ENCODE data around the gene CORO2A. TPM values are rescaled to one million over a fixed set of nuclear protein-coding genes. Genes with fewer than 3 reads are reported as not detected.

CORO2A gene
- total and polyA plus RNA-seq, 2 of the 4 experiments (the other 2 are of a cell fraction): 1.9 to 2.2 TPM

DNA sequence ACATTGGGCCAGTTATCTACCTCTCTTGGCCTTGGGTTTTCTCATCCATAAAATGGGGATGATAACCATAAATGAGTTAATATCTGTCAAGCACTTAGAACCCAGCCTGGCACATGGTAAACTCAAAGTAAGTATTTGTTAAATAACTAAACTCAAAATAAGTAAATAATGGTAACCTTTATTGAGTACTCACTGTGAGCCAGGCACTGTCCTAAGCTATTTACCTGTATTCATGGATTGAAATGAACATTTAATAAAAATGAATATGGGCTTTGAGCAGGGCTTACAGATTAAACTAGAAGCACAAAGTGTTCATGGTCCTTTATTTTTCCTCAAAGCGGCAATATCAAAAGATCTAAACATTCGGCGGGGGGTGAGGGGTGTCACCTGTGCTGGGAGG is 16.7 kb downstream of the CORO2A start:
- no peak for ATAC-seq (ENCODE audit: low read depth)
- Histone ChIP-seq H3K14ac (replicated peaks; ENCODE audit: low read depth, low read length) (no peak overlapping the region), H3K9me3 (ENCODE audit: control insufficient read depth, insufficient read depth, low read length) (no peaks in the 10 kb centered on the region), H2BK5ac (ENCODE audit: low read depth, low read length, poor library complexity, severe bottlenecking) (no peak overlapping the region), H3K4ac (ENCODE audit: low read depth, low read length) (no peak overlapping the region), H3K4me2 (ENCODE audit: low read depth, low read length) (no peak overlapping the region), H3K4me1 (ENCODE audit: control insufficient read depth, insufficient read depth, low read length) (peaks cover 4% of the 10 kb centered on the region; the same call in 1 of the 2 replicates), H3K79me1 (ENCODE audit: low read depth in 1 of 2, low read length in 2 of 2) (no peaks in the 10 kb centered on the region), H3K4me3 (ENCODE audit: insufficient read depth, low read depth, low read length) (no peak overlapping the region), H4K20me1 (ENCODE audit: insufficient read depth, low read length) (no peaks in the 10 kb centered on the region), H3K9me1 (ENCODE audit: insufficient read depth, low read length) (0 out of 2 replicates have a peak, but pooled peaks cover 5% of the 10 kb centered on the region), H2BK120ac (ENCODE audit: low read depth, low read length) (no peak overlapping the region), H2BK20ac (ENCODE audit: low read depth, low read length) (no peak overlapping the region), H4K91ac (ENCODE audit: insufficient read depth, low read depth, low read length) (no peak overlapping the region), H3K18ac (ENCODE audit: low read depth, low read length) (no peak overlapping the region), H2AFZ (replicated peaks; ENCODE audit: low read length, poor library complexity) (no peak overlapping the region), H4K8ac (ENCODE audit: low read depth in 2 of 2, low read length in 2 of 2) (no peak overlapping the region), H3K27me3 (ENCODE audit: control insufficient read depth, insufficient read depth, low read length) (peaks cover 4% of the 10 kb centered on the region), H3K36me3 (ENCODE audit: control insufficient read depth, insufficient read depth, low read length) (no peaks in the 10 kb centered on the region), H4K5ac (ENCODE audit: low read depth, low read length) (no peak overlapping the region), H2AK5ac (ENCODE audit: low read depth, low read length) (no peak overlapping the region), H3K56ac (ENCODE audit: extremely low read depth, insufficient read depth, low read length) (no peak overlapping the region), H3K23ac (ENCODE audit: low read depth, low read length) (no peak overlapping the region), H3K27ac (ENCODE audit: insufficient read depth, low read length) (no peak overlapping the region), H2AK9ac (replicated peaks; ENCODE audit: low read depth, low read length, poor library complexity) (no peak overlapping the region), H3K9ac (ENCODE audit: low read depth, low read length) (no peak overlapping the region), H2BK15ac (ENCODE audit: low read depth, low read length) (no peak overlapping the region)
- TF ChIP-seq USF2 (IDR thresholded peaks at IDR 0.05; ENCODE audit: low read depth, low read length) (no peak), RFX5 (IDR thresholded peaks at IDR 0.05; ENCODE audit: low read depth, low read length) (no peak), MXI1 (IDR thresholded peaks at IDR 0.05; ENCODE audit: borderline replicate concordance, low read depth, low read length) (no peak), RCOR1 (IDR thresholded peaks at IDR 0.05; ENCODE audit: insufficient replicate concordance, low read length) (no peak), SMC3 (IDR thresholded peaks at IDR 0.05; ENCODE audit: low read depth, low read length) (no peak), MAZ (IDR thresholded peaks at IDR 0.05; ENCODE audit: borderline replicate concordance, low read depth, low read length) (no peak), CHD1 (IDR thresholded peaks at IDR 0.05; ENCODE audit: low read depth, low read length) (no peak), NFE2L2 (IDR thresholded peaks at IDR 0.05; ENCODE audit: low read depth, low read length) (no peak), FOS (IDR thresholded peaks at IDR 0.05; ENCODE audit: low read depth, low read length) (no peak), MAFK (IDR thresholded peaks at IDR 0.05; ENCODE audit: low read depth, low read length) (no peak), RAD21 (IDR thresholded peaks at IDR 0.05; ENCODE audit: low read length) (no peak), CEBPB (IDR thresholded peaks at IDR 0.05; ENCODE audit: low read depth, low read length) (no peak), POLR2A (IDR thresholded peaks at IDR 0.05; ENCODE audit: low read depth, low read length) (no peak), ELK1 (IDR thresholded peaks at IDR 0.05; ENCODE audit: borderline replicate concordance, low read depth, low read length) (no peak), CTCF (conservative IDR thresholded peaks at IDR 0.05; ENCODE audit: low read depth, low read length) (no peak)
- no CpG with 5 or more reads among the region's 3 CpGs for WGBS, 2 experiments (ENCODE audit: extremely low coverage in 2 of 2, insufficient read length in 1 of 2)
- POLR2A ChIA-PET (ENCODE audit: unreplicated experiment): interaction anchor here (0.6 kb wide), 1 partner anchor 28 kb away, joined by 3 read pairs; no protein-coding TSS in a partner anchor
- intact Hi-C loops (cut with micrococcal nuclease): no loop called here
- BruUV-seq (replicated peaks): no TSS peak
- no peak for DNase-seq
- CTCF ChIA-PET: no interaction called here
- in situ Hi-C loops (cut with MboI; ENCODE audit: low sequenced_read_pairs): no loop called here
- dilution Hi-C loops (cut with HindIII; ENCODE audit: low sequenced_read_pairs, unreplicated experiment): no loop called here

All from IMR-90 (cell line).